GM15510 (cell line): ENCODE data around the gene PDE4B.

Source experiments
- POLR2A ChIP-seq: IDR thresholded peaks from 3 replicates; pipeline ENCODE4 v1.6.1; 2011; ENCODE audit warnings: borderline replicate concordance; ENCODE audit not compliant: insufficient read length; ENCODE audit errors: extremely low read depth

Gene PDE4B

GRCh38 chr1:66138613-66139012 is 345.9 kb downstream of the PDE4B start:
- no peak for TF ChIP-seq POLR2A

GRCh38 chr1:66140072-66140471 is 347.4 kb downstream of the PDE4B start:
- no peak for TF ChIP-seq POLR2A

DNA sequence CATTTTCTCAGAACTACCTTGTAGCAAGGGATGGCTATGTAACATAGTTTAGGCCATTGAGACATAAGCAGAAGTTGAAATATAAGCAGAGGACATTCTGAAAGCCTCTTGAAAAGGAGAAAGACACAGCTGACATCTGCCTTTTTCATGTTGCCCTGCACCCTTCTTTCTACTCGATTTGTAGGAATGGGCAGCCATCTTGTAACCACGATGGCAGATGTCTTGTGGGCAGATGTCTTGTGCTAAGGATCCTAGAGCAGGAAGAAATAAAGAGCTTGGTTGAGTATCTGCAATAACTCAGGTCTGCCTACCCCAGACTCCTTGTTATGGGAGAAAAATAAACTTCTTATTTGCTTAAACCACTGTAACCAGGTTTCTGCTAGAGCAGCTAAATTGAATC is 351.0 kb downstream of the PDE4B start:
- TF ChIP-seq POLR2A, result no peak

GRCh38 chr1:66147226-66147835 is 354.6 kb downstream of the PDE4B start:
- no peak for TF ChIP-seq POLR2A

DNA sequence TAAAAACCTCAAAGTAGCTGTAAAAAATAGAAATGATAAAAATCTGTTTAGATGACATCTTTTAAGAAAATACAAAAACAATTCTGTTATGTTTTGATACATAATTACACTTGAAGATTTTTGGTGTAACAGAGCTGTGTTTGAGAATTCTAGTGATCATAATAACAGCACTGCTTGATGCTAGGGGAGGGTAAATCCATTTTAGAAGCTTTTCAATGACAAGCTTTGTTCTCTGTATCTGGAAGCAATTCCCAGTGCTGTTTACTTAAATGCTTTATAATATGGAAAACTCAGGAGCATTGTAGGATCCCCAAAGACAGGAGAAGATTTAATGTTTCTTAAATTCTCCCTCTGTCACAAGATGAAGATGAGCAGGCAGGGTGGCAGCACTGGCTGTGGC is 359.3 kb downstream of the PDE4B start:
- no peak for TF ChIP-seq POLR2A

DNA sequence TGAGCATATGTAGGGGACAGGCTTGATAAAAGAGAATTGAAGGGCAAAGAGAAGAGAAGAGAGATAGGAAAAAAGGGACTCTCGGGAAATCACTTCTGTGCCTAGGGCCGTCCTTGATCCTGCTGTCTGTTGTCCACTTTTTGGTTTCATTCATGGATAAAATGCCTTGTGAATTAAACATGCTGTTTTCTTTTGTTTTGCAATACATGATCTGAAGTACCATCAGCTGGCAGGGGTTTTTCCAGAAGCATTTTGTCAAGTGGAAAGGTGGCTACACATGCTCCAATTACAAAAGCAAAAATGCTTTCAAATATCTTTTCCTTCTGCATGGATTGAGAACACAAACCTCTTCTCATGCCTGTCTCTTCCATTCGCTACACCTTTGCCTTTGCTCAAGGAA is 361.7 kb downstream of the PDE4B start:
- no peak for TF ChIP-seq POLR2A

- no peak for TF ChIP-seq POLR2A
These were observed 363.4 kb downstream of the PDE4B start for GRCh38 chr1:66156144-66156543.

DNA sequence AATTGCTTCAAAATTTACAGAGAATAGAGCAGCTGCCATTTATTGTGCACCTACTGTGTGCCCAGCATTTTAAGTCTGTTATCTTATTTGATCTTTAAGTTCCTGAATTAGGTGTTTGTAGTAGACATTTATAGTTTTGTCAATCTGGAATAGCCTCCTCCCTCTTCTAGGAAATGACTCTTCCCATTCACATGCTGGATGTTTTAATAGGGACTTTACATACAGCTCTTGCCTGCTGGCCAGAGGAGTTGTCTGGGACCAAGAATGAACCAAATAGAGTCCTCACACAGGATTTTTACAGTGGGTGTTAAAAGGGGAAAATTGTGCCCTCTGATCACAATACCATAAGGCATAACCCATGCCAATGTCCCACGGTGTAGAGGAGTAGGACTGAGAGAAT is 367.1 kb downstream of the PDE4B start:
- no peak for TF ChIP-seq POLR2A

- no peak for TF ChIP-seq POLR2A
These were observed 368.0 kb downstream of the PDE4B start for GRCh38 chr1:66160719-66161118.

DNA sequence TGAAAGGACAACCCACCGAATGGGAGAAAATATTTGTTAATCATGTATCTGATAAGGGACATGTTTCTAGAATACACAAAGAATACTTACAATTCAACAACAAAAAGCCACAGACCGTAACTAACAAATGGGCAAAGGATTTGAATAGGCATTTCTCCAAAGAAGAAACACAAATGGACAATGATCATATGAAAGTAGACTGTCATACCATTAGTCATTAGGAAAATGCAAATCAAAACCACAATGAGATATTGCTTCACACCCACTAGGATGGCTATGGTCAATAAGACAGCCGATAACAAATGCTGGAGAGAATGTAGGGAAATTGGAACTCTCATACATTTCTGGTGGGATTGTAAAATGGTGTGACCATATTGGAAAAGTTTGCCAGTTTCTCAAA is 374.1 kb downstream of the PDE4B start:
- no peak for TF ChIP-seq POLR2A

- no peak for TF ChIP-seq POLR2A
These were observed 374.6 kb downstream of the PDE4B start for GRCh38 chr1:66167267-66167666.

GRCh38 chr1:66168467-66168887 is 375.8 kb downstream of the PDE4B start:
- no peak for TF ChIP-seq POLR2A

DNA sequence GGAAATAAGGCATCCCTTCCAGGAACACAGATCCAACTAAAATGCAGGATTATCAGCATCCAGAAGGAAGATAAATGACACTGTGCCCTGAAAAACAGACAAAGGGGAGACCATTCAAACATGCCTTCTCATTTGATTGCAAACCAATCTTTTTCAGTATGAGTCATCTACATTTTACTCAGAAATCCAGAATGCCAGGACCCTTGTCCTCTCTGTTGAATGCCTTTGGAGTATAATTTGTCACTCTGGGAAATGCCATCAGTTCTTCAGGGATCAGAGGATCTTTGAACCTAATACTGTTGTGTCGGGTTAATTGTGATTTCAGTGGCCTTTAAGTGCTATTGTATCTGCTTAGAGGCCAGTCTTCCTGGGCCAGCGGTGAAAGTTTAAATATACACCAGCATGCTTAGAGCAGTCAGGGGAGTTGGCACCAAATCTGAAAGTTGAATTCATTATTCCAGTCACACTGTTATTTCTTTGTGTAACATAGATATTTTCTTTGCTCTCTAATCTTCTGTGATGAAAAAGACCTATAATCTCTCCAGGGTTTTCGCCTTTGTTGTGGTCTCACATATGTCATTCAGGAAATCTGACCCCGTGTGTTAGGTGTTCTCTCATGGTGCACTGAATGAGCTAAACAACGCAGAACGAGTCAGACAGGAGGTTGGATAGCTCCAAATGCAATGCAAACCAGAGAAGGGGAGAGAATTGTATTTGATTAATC is 376.4 kb downstream of the PDE4B start:
- TF ChIP-seq POLR2A, result no peak

GRCh38 chr1:66172272-66172671 is 379.6 kb downstream of the PDE4B start:
- no peak for TF ChIP-seq POLR2A

- TF ChIP-seq POLR2A, result no peak
These were observed 382.4 kb downstream of the PDE4B start for GRCh38 chr1:66175098-66175497.

GRCh38 chr1:66175581-66175980 is 382.9 kb downstream of the PDE4B start:
- TF ChIP-seq POLR2A, result no peak
